Tibial nerve (tissue), 4 donors: ENCODE measurements around the gene HDAC5. TPM values are rescaled to one million over a fixed set of nuclear protein-coding genes. Genes with fewer than 3 reads are reported as not detected.

Experiments used
- DNase-seq, 2 donors: peaks; one replicate each; pipeline ENCODE4 v3.0.0-alpha.2; 2019; ENCODE audit warnings: low spot score in 2 of 2
- H3K27ac ChIP-seq, 4 donors: fragments of 200-600 bp; sonication (generic) in 3 of 4; one replicate each; pipeline ENCODE4 v1.5.1; 2017 to 2019; ENCODE audit warnings: mild to moderate bottlenecking in 1 of 4
- H3K27me3 ChIP-seq, 2 donors: fragments of 200-600 bp; sonication (generic) in 1 of 2; one replicate each; pipeline versions ENCODE4 v1.5.1 to v1.6.0; 2017 to 2019
- H3K36me3 ChIP-seq, 3 donors: fragments of 200-600 bp; sonication (generic); one replicate each; pipeline ENCODE4 v1.5.1; 2018 to 2019
- H3K4me1 ChIP-seq, 4 donors: fragments of 200-600 bp; sonication (generic) in 3 of 4; one replicate each; pipeline ENCODE4 v1.5.1; 2017 to 2019
- H3K4me3 ChIP-seq, 4 donors: fragments of 200-600 bp; sonication (generic) in 3 of 4; one replicate each; pipeline ENCODE4 v1.5.1; 2017 to 2019; ENCODE audit warnings: mild to moderate bottlenecking in 1 of 4, moderate library complexity in 1 of 4
- H3K9me3 ChIP-seq, 4 donors: fragments of 200-600 bp; sonication (generic) in 3 of 4; one replicate each; pipeline ENCODE4 v1.5.1; 2017 to 2019
- EP300 ChIP-seq, 2 donors: sonication (generic); formaldehyde crosslinking; IDR thresholded peaks; one replicate each; pipeline ENCODE4 v1.6.1; 2017; ENCODE audit warnings: antibody characterized with exemption in 2 of 2, mild to moderate bottlenecking in 1 of 2
- POLR2A ChIP-seq, 2 donors: fragments of 450-650 bp; IDR thresholded peaks; one replicate each; pipeline ENCODE4 v1.6.1; 2017; ENCODE audit warnings: antibody characterized with exemption in 2 of 2, mild to moderate bottlenecking in 2 of 2, moderate library complexity in 2 of 2
- WGBS, 2 donors: methylation state at CpG; one replicate each; pipeline ENCODE4 v1.1.5; 2018; 5-methylcytosine and 5-hydroxymethylcytosine counted together
- total RNA-seq, 4 donors: library from RNA; depleted of rRNA; stranded (reverse); fragments of >200 nt; gene quantifications; one replicate each; pipeline ENCODE4 v1.1.0, GENCODE V29; 2016
- TF ChIP-seq, protein P1 (sequence below), 5 experiments: fragments of 200-600 bp in 3 of 5; fragments of 450-650 bp in 2 of 5; sonication (generic) in 3 of 5; IDR thresholded peaks; one replicate each; pipeline ENCODE4 v1.5.1; 2016 to 2019; ENCODE audit warnings: antibody characterized with exemption in 5 of 5, mild to moderate bottlenecking in 3 of 5, moderate library complexity in 2 of 5

The HDAC5 gene
- total RNA-seq, 4 donors from 2014 or later = 99.8 to 201 (median 125) TPM

DNA sequence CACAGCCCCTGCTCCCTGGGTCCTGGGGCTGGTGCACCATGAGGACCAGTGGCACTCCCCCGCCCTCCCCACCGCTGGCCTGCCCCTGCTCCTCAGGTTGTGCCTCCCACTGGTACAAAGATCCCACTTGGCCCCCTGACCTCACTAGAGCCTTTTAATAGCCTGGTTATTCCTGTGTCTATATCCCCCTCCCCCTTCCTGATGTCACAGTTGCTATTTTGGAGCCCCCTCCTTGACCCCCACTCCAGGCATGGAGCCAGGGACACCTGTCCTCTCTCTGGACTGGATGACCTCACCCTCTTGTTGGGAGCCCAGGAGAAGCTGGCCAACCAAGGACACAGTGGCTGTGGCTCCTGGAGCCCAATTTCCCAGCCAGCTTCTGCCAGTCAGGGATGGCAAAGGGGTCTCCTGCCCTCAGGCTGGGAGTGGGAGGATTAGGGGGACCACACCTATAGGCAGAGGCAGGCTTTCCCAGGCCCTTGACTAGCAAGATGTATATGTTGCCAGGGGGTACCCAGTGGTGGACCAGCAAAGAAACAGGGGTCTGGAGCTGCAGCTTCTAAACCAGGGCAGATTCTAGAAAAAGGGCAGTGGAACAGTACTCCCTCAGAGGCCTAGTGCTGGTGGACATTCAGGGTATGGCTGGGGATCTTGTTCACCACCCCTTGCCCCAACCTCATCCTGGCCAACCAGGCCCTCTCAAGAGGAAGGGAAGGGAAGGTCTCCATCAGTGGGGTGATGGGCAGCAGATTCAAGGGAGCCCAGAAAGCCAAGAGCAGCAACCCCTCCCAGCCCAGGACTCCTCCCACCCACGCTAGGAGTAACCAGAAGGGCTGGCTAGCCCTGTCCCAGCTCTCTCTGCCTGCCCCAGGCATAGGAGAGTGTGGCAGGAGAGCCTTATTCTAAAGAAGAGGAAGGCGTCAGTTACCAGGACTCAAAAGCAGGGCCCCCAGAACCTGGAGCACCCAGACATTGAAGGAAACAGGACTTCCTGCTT, 10.9 kb downstream of the HDAC5 start:
- TF ChIP-seq POLR2A (IDR thresholded peaks at IDR 0.05) (no peak), EP300 (IDR thresholded peaks at IDR 0.05) (no peak)
- TF ChIP-seq, protein P1, sequence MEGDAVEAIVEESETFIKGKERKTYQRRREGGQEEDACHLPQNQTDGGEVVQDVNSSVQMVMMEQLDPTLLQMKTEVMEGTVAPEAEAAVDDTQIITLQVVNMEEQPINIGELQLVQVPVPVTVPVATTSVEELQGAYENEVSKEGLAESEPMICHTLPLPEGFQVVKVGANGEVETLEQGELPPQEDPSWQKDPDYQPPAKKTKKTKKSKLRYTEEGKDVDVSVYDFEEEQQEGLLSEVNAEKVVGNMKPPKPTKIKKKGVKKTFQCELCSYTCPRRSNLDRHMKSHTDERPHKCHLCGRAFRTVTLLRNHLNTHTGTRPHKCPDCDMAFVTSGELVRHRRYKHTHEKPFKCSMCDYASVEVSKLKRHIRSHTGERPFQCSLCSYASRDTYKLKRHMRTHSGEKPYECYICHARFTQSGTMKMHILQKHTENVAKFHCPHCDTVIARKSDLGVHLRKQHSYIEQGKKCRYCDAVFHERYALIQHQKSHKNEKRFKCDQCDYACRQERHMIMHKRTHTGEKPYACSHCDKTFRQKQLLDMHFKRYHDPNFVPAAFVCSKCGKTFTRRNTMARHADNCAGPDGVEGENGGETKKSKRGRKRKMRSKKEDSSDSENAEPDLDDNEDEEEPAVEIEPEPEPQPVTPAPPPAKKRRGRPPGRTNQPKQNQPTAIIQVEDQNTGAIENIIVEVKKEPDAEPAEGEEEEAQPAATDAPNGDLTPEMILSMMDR (IDR thresholded peaks at IDR 0.05) = no peak
- peaks cover 5 to 99% (median 53%) of the 10 kb centered on the region in 4 donors for H3K4me1 ChIP-seq

DNA sequence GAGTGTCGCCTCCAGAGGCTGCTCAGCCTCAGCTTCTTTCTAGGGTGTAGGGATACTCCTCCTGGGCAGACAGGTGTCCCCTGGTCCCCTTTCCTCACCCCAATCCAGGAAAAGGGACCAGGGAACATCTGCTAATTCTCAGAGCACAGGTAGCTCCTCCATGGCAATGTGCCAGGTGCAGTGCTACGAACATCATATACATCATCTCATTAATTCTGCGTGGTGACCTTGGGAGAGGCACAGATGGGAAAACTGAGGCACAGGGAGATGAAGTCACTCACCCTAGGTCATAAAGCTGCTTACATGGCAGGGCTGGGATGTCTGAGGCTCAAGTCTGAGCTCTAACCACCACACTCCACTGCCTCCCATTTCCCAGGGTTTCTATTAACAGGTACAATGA, 11.7 kb downstream of the HDAC5 start:
- H3K4me1 ChIP-seq = peaks cover 5 to 100% (median 54%) of the 10 kb centered on the region in 4 donors
- peak overlapping the region; percentile 76 to 82 (median 78) for H3K27ac ChIP-seq
- 72 to 81% methylated on average over 3 of the region's 3 CpGs for WGBS, 2 donors
- peaks cover 0 to 34% (median 8%) of the 10 kb centered on the region in 3 donors for H3K36me3 ChIP-seq
- TF ChIP-seq, protein P1 (IDR thresholded peaks at IDR 0.05) = no peak
- TF ChIP-seq POLR2A (IDR thresholded peaks at IDR 0.05) (no peak), EP300 (IDR thresholded peaks at IDR 0.05) (no peak)
- no peak overlapping the region for H3K4me3 ChIP-seq
- no peaks in the 10 kb centered on the region for H3K27me3 ChIP-seq
- no peak for DNase-seq
- H3K9me3 ChIP-seq = no peaks in the 10 kb centered on the region

More for the DNA sequence above, 10.9 kb downstream of the HDAC5 start:
- Histone ChIP-seq H3K9me3 (no peaks in the 10 kb centered on the region), H3K27me3 (no peaks in the 10 kb centered on the region), H3K36me3 (peaks cover 0 to 42% (median 8%) of the 10 kb centered on the region in 3 donors), H3K4me3 (no peak overlapping the region), H3K27ac (peak overlapping the region in 3 of 4 donors; percentile 78 to 82 (median 79))
- WGBS, 2 donors = 71 to 76% methylated on average over 4 of the region's 4 CpGs
- no peak for DNase-seq

DNA sequence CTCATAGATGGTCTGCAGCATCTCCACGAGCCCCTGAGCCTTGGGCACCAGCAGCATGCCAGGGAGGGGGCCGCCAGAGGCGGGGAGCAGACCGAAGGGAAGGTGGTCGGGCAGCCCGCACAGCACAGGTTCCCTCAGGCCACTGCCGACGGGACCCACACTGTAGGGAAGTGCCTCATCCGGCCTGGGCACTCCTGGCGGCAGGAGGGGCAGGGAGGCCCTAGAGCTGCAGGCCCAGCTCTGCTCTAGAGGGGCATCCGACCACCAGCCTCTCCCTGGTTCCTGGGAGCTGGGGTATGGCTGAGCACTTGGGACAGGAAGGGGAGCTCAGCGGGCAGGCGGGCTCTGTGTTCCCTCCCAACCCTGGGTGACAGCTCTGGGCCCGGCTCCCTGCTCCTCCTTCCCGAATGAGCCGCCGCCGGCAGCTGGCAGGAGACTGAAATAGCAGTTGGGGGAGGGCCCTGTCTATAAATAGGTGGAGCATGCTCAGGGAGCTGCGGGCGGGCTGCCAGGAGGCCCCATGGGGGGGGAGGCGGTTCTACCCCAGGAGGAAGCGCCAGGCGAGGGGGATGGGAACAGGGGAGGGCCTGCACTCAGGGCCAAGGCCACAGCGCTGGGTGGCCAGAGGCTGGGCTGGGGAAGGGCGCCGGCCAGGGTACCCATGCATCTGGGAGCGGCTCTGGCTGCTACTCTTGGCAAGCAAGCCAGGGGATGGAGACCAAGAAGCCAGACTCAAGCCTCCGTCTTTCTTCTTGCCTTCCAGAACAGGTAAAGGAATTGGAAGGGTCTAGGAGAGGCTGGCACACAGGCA, 12.4 kb downstream of the HDAC5 start:
- peaks cover 0 to 27% (median 8%) of the 10 kb centered on the region in 3 donors for H3K36me3 ChIP-seq
- WGBS, 2 donors = 6 to 11% methylated on average over 8 to 22 of the region's 28 CpGs
- H3K4me3 ChIP-seq = peak overlapping the region; percentile 19 to 35 (median 24)
- TF ChIP-seq, protein P1 (IDR thresholded peaks at IDR 0.05) = peak in 2 of 5 experiments; percentile 25 to 59
- TF ChIP-seq POLR2A (IDR thresholded peaks at IDR 0.05) = peak; percentile 19 to 87
- TF ChIP-seq EP300 (IDR thresholded peaks at IDR 0.05) = peak; percentile 83 to 92
- peak; percentile 96 to 97 for DNase-seq
- no peaks in the 10 kb centered on the region for H3K27me3 ChIP-seq
- H3K9me3 ChIP-seq = no peaks in the 10 kb centered on the region
- H3K27ac ChIP-seq = peak overlapping the region; percentile 76 to 82 (median 78)
- H3K4me1 ChIP-seq = peaks cover 5 to 98% (median 54%) of the 10 kb centered on the region in 4 donors

DNA sequence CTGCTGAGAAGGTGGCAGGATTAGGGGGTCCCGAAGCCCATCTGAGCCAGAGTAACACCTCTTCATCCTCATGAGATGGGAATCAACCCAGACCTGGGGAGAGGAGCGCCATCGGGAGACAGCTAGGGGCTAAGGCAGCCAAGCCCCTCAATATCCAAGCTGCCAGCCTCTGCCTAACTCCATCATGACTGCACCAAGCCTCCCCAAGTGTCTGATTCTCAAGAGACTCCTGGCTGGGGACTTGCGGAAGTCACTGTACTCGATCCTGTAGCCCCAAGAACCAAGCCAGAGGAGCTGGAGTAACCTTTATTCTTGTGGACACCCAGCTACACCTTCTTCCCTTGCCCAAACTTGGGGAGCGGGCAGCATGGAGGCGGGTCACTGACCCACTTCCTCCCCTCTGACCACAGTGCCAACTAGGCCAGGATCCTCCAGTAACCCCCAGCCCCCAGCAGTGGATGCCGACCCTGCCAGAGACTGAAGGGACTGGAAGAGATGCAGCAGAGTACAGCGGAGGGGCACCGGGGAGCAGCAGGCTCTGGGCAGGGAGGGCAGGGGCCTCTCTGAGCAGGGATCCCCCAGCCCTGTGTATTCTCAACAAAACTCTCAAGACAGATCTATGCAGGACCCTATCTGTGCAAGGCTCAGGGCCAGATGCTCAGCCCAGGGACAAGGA, 13.3 kb downstream of the HDAC5 start:
- H3K36me3 ChIP-seq = peaks cover 0 to 18% (median under 1%) of the 10 kb centered on the region in 3 donors
- H3K4me3 ChIP-seq = peak overlapping the region; percentile 19 to 35 (median 24)
- 72 to 76% methylated on average over 8 to 10 of the region's 10 CpGs for WGBS, 2 donors
- DNase-seq = no peak
- TF ChIP-seq POLR2A (IDR thresholded peaks at IDR 0.05) (no peak), EP300 (IDR thresholded peaks at IDR 0.05) (no peak)
- TF ChIP-seq, protein P1 (IDR thresholded peaks at IDR 0.05) = no peak
- no peaks in the 10 kb centered on the region for H3K27me3 ChIP-seq
- H3K9me3 ChIP-seq = no peaks in the 10 kb centered on the region
- H3K27ac ChIP-seq = peak overlapping the region in 3 of 4 donors; percentile 76 to 82 (median 78)
- H3K4me1 ChIP-seq = peaks cover 5 to 98% (median 56%) of the 10 kb centered on the region in 4 donors
